Hematopoietic multipotent progenitor cell (in vitro differentiated cells): Measurements from ENCODE around the gene GMCL2. TPM values are rescaled to one million over a fixed set of nuclear protein-coding genes. Genes with fewer than 3 reads are reported as not detected.

Source experiments
- DNase-seq, 3 donors: peaks; one replicate each; pipeline ENCODE4 v3.0.0-alpha.2; 2011 to 2015; ENCODE audit warnings: low read depth in 2 of 3, low spot score in 2 of 3
- total RNA-seq: library from RNA; depleted of rRNA; stranded (reverse); fragments of >200 nt; gene quantifications from one replicate; pipeline ENCODE4 v1.2.3, GENCODE V29; 2012

Gene GMCL2
- total RNA-seq, 1 donor: not detected

DNA sequence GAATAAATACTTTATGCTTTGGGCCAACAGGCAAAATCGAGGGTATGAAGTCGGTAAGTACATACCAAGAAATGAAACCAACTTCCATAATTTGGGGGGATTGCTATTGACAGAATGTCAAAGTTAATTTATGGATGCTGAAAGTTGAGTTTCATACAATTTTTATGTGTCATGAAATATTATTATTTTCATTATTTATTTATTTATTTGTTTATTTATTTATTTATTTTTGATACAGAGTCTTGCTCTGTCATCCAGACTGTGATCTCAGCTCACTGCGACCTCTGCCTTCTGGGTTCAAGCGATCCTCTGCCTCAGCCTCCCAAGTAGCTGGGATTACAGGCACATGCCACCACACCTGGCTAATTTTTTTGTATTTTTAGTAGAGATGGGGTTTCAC, 4.5 kb upstream of the GMCL2 start:
- no peak for DNase-seq

DNA sequence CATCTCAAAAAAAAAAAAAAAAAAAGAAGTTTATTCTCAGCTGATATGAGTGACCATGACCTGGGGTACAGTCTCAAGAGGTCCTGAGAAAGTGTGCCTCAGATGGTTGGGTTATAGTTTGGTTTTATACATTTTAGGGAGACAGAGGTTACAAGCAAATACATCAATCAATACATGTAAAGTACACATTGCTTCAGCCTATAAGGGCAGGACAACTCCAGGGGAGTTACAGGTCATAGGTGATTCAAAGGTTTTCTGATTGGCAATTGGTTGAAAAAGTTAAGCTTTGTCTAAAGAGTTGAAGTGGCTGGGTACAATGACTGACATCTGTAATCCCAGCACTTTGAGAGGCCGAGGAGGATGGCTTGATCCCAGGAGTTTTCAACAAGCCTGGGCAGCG, 2.3 kb upstream of the GMCL2 start:
- DNase-seq: no peak

DNA sequence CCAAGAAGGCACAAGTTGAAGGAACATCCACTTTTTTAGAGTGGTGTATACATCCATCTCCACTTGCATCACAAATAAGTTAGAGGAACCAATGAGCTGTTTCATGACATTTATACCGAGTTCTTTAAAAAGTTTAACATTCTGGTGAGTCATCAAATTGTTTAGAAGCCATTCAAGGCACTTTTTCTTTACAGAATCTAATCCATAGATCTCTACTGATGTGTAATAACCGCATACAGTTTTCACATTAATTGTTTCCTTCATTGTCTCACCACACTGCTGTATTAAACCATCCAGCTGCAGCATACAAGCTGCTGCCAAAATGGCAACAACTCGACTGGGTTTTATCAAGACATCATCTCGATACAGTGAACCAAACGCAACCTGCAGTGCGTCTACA, 744 bp downstream of the GMCL2 start:
- DNase-seq: peak in 1 of 3 donors; percentile 25

DNA sequence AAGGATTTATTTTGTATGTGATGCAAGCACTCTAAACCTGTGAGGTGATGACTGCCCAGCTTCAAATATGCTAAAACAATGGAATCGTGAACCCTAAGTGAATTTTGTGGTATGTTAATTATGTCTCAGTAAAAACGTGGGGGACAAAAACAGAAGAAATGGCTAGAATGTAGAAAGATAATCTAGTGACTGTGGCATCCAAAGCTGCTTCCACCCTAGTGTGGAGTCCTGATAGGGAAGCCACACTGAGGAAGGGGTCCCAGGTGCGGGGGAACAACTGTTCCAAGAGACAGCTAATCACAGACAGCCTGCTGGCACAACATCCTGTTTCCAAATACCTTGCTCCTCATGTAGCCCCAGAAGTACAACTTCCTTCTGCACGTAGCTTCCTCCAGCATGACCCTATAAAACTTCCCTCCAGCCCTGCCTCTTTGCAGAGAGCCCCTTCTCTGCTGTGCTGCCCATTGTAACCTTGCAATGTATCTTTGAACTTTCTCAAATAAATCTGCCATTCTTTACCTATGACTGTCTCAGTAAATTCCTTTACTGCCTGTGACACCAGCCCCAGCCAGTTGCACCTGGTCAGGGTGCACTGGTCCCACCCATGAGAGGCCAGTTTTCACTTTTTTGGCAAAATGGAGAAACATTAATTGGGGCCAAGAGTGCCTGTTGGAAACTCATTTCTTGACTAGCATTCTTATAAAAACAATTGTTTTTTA, 4.9 kb downstream of the GMCL2 start:
- peak in 2 of 3 donors; percentile 90 to 97 for DNase-seq

DNA sequence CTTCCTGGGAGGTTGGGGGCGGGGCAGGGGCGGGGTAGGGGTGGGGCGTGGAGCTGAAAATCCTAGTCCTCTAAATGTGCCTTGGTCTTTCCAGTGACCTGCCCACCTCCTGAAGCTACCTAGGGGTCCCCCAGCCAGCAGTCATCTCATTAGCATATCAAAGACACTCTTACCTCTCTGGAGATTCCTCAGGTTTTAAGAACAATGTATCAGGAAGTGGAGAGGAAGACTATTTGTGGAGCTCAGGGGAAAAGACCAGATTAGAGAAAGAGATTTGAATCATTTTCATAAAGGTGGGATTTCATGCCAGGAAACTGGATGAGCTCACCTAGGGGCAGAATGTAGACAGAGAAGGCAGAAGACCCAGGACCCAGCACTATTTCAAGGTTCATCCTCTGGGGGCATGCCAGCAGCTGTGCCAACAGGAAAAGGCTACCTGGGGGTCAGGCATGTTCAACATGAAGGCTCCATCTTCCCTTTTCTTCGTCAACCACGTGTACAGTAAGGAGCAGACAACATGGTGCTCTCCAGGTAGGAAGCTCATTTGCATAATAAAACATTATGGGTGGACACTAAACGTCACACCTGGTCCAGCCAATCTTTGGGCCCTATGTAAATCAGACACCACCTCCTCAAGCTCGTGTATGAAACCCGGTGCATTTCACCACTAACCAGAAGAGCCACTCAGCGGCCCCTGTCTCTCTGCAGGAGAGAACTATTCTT, 6.9 kb downstream of the GMCL2 start:
- no peak for DNase-seq

DNA sequence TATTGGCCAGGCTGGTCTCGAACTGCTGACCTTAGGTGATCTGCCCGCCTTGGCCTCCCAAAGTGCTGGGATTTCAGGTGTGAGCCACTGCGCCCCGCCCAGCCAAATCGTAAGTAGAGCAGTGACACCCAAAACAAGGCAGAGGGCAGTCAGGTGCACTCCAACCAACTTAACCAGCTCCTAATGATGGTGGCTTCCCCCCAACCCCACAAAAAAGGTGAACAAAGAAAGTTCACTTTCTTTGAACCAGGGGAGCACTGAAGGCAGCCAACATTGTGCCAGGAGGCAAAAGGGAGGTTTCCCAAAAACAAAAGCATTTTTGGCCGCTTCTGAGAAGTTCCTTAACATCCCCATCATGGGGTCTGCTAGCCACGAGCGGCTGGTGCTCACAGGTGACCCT, 9.6 kb downstream of the GMCL2 start:
- peak in 1 of 3 donors; percentile 27 for DNase-seq

DNA sequence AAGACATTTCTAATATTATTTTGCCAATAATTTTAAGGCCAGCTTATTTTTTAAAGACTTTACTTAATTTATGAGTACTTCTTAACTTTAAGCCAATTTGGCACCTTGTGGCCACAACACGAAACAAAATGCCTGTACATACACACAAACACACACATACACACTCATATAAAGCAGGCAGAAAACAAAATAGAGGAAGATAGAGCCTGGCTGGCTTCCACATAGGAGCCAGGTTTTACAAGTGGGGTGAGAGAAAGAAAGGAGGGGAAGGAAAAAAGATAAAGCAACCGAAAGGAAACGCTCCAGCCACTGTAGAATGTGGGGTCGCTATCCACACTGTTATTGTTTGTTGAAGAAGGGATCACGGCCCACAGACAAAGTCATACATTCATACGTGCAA, 10.4 kb downstream of the GMCL2 start:
- DNase-seq: peak in 1 of 3 donors; percentile 50

DNA sequence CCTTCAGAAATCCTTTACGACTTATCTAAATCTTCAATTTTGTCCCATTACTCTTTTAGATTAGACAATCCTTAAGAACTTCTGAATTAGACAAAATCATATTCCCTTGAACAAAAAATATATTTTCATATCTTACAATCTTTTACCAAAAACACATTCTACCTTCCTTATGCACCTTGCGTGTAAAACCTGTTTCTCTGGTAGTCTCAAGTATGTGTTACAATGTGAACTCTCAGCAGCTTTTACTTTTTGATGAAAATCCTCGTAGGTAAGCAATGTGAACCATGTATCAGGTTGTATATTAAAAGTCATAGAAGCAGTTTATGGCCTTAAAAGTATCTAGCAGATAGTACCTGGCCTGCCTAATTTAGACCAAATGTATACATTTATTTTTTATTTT, 12.7 kb downstream of the GMCL2 start:
- DNase-seq: no peak

DNA sequence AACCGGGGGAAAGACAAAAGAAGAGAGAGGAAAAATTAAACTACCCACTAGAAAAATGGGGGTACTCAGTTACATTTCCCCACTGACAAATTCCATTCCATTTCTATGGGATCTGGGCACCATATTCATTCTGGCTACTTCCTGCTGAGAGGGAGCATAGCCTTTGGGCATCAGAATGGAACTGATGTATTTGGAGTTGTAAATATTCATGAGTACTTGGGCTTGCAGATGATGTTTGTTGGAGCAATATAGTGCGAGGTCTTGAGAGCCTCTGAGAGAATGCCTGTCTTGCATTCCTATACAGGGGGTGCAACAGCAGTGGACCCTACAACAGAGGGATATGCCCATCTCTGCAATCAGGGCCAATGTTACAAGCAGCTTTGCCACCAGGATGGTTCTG, 16.7 kb downstream of the GMCL2 start:
- no peak for DNase-seq

DNA sequence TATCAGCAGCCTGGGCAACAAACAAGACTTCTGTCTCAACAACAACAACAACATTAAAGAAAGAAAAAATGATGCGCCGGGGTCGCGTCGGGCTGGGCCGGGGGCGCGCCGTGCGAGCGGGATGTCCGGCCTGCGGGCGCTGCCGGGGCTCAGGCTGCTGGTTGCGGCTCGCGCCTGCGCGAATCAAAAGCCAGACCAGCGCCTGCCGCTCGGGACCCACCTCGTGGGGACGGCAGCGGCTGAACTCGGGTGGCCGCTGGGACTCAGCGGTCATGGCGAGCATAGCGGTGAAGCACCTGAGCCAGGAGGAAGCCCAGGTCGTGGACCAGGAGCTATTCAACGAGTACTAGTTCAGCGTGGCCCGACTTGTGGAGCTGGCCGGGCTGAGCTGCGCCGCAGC, 21.6 kb downstream of the GMCL2 start:
- DNase-seq: no peak

DNA sequence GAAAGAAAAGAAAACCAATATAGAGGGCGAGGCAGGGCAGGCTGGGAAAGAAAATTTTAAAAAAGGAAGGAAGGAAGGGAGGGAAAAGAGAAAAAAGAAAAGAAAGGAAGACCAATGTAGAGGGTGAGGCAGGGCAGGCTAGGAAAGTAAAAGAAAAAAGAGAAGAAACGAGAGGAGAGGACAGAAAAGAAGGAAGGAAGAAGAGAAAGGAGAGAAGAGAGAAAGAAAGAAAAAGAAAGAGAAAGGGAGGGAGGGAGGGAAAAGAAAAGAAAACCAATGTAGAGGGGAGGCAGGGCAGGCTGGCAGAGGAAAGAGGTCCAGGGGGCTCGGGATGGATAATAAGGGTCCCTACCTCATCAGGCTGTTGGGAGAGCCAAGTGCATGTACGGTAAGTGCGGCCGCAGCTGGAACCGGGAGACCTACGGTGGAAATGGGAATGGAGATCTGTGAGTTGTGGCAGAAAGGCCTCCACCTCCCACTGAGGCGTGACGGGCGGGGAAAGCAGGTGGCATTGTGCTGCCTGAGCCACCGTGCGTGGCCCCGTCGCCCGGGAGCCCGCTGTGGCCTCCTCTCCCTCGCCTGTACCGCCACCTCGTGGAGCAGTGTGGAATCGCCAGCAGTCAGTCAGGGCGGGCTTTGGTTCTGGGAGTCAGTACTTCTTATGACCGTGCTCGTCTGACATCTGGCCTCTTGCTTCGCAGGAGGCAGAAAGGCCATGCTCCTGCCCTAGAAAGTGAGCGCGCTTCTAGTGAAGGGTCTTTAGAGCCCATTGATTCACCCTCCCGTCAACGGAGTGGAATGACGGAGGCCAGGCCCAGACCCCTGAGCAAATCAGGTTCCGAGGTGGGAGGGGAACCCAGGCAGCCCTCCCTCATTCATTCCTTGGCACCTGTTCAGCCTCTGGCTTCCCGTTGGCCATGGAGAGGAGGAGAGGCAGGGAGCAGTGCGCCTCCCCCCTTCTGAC, 23.1 kb downstream of the GMCL2 start:
- DNase-seq: peak; percentile 85 to 94 (median 86)

DNA sequence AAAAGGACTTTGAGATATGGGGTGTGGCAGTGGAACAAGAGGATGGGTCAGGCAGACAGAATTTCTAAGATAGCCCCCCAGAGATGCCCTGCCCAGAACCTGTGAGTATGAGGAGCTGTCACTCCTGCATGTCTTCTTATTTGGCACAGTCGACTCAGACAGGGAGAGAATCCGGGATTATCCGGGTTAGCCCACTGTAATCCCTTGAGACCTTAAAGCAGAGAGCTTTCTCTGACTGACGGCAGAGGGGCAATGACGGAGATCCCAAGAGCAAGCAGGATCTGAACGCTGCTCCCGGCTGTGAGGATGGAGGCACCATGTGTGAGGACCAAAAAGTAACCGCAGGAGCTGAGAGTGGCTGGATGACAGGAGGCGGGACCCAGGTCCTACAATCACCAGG, 24.7 kb downstream of the GMCL2 start:
- DNase-seq: no peak

DNA sequence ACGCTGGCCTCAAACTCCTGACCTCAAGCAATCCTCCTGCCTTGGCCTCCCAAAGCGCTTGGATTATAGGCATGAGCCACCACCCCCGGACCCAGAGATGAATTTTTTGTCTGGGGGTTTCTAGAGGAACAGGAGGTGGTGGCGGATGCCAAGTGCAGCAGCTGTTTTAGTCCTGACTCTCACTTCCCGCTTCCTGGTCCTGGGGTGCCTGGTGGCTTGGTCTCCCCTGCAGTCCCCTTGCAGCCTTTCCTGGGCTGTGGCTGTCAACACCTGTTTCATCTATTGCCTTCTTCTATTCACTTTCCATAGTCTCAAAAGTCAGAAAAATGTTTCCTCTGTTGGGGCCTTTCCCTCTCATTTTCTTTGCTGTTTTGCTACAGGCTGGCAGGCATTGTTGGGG, 27.0 kb downstream of the GMCL2 start:
- no peak for DNase-seq

DNA sequence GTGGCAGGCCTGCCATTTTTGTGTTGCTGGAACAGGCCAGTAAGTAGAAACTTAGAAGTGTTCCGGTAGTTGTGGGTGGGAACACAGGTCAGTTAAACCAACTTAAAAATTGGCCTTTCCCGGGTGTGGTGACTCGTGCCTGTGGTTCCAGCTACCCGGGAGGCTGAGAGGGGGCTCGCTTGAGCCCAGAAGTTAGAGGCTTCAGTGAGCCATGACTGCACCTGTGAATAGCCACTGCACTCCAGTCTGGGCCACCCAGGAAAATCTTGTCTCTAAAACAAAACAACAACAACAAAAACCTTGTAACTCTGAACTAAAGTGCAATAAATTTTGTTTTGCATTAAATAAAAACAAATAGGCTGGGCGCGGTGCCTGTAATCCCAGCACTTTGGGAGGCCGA, 32.1 kb downstream of the GMCL2 start:
- no peak for DNase-seq

DNA sequence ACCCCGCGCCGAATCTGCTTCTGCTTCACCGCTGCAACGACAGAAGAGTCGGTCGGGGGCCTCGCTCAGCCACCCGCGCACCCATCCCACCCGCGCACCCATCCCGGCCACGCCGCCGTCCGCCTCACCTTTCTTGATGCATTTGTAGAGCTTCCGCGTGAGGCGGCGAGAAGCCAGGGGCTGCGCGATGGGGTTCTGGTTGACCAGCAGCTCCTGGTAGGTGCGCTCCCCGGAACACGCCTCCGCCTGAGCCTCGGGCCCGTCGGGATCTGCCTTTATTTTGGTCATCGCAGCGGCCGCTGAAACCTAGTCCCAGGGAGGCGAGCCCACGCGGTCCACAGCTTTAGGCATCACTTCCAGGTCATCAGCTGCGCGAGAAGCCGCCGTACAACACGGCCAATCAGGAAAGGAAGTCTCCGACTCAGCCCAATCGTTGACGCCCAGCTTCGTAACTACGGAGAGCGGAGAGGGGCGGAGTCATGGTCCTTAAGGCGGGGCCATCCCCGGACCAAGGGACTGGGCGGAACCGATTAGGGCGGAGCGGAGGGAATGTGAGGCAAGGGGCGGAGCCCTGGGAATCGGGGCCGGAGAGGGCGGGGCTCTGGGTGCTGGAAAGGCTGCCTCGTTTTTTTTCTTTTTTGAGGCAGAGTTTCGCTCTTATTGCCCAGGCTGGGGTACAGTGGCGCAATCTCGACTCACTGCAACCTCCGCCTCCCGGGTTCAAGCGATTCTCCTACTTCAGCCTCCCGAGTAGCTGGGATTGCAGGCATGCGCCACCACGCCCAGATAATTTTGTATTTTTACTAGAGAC, 33.4 kb downstream of the GMCL2 start, which contains the start of gene NHP2:
NHP2 (minus strand) TSS at position 356 of the 811 bp plus-strand sequence; CDS start at position 288, 68 bp downstream.
- DNase-seq: peak; percentile 92 to 99 (median 98)

DNA sequence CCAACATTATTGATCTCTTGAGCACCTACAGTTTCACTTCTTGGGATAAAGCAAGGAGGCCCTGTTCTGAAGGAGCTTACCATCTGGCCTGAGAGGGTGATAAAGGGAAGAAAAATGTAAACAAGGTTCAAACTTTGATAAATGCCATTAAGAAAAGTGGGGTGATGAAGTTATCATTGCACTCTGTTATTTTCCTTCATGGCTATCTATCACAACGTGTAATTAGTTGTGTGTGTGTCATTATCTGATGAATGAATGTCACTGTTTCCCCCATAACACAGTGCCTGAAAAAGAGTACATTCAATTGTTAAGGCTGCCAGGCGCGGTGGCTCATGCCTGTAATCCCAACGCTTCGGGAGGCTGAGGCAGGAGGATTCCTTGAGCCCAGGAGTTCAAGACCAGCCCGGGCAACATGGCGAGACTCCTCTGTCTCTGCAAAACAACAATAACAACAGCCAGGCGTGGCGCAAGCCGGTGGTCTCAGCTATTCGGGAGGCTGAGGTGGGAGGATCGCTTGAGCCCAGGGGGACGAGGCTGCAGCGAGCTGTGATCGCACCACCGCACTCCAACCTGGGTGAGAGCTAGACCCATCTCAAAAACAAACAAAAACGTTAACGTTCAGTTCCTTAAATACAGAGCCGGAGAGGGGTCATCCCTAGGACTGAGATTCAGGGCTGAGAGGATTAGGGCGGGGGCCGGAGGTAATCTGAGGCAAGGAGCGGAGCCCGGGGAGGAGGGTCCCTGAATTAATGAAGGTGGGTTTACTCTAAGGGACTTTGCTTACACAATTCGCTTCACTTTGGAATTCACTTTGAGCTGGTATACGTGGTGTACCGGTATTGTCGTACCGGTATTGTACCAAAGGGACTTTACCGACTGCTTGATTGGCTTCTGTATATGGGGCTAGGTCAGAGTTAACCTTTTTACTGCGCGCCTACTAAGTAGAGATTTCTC, 34.4 kb downstream of the GMCL2 start:
- DNase-seq: no peak

DNA sequence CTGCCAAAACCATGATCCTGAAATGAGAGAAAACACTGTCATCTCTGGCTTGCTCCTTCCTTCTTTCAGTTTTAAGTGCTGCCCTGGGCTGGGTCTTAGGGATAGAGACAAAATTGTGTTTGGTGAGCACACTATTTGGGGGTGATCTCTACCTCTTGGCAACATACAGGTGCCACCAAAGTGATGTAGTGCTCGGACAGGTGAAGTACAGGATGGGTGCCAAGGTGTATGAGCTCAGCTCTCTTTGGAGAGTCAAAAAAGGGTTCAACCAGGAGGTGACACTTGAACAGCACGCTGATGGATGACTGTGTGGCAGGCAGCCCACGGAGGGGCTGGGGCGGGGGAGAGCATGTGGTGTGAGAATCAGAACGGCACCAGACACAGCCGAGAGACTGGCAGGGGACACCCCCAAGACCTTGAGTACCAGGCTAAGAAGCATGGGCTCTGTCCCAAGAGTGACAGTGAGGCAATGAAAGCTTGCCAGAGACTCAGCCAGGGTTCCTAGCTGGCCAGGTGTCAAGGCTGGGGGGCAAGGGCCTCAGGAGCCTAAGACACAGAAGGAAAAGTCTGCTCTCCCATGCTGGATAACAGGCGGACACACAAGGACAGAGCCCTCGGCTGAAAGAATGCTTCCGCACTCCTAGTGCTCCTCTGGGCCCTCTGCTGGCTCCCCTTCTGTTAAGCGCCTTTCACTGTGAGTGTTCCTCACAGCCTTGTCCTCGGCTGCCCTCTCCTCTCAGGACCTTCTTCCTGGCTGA, 36.0 kb downstream of the GMCL2 start:
- no peak for DNase-seq

DNA sequence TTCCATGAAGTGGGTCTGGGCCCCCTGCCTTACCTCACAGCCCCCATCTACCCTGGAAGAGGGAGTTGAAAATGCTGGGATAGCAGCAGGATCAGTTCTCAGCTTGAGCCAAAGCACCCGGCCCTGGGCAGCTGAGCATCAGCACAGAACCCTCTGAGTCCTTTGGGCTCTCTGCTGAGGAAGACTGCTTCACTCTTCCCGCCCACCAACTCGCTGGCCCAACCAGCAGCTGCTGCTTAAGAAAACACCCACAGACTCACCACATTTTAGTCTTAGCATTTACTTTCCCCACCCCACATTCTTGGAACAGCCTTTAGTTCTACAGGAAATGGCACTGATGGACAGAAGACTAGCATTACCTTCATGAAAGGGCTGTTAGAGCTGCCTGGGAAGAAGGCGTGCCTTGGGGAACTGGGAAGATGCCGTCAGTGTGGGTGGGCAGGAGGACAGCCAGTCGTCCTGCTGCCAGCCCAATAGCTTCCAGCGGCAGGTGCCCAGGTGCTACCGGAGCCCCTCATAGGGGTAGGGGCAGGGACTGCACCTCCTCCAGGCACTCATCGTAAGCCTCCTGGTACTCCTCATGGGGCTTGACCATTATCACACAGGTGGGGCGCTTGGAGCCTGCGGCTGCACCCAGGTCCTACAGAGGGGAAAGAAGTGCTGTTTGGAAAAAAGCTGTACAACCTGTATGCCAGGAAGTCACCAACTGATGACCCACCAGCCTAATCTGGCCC, 37.8 kb downstream of the GMCL2 start:
- no peak for DNase-seq
